Stimulated activated CD4-positive, alpha-beta T cell treated with anti-CD3 and anti-CD28 coated beads, Interleukin-12 subunit alpha, Interleukin-12 subunit beta, amount 100 ng/mL, for 4 hours (primary cell): ENCODE results near the gene CLDN15.

ENCODE experiments used
- DNase-seq: peaks from one replicate; pipeline ENCODE4 v3.0.0-alpha.2; 2020

Gene CLDN15

DNA sequence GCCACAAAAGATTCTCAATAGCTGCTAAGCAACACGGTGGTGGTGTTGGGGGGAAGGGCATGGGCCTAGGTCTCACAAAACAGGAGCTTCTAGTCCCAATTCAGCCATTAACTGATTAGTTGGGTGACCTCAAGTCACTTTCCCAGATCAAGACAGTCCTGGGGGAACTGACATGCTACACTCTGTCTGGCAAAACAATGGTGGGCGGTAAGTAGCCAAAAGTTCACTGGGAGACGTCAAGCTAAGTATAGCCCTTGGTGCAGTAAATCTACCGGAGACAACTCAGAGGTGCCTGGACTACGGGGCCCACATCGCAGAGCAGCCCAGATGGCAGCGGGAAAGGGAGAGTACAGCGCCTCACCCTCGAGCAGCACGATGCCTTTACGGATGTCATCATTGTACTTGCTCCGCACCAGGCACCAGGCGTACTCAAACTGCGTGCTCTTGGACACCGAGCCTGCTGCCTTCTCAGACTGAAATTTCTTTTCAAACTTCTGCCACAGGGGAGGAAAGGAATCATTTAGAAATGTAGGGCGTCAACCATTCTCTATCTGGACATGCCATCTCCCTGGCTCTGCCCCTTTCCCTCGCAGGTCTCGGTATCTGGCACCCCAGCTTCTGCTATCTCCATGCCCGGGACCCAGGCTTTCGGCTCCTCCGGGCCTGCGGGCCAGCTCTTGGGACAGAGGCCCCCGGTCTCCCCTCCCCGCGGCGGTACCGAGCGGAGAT is 6.2 kb upstream of the CLDN15 start:
- DNase-seq = no peak

DNA sequence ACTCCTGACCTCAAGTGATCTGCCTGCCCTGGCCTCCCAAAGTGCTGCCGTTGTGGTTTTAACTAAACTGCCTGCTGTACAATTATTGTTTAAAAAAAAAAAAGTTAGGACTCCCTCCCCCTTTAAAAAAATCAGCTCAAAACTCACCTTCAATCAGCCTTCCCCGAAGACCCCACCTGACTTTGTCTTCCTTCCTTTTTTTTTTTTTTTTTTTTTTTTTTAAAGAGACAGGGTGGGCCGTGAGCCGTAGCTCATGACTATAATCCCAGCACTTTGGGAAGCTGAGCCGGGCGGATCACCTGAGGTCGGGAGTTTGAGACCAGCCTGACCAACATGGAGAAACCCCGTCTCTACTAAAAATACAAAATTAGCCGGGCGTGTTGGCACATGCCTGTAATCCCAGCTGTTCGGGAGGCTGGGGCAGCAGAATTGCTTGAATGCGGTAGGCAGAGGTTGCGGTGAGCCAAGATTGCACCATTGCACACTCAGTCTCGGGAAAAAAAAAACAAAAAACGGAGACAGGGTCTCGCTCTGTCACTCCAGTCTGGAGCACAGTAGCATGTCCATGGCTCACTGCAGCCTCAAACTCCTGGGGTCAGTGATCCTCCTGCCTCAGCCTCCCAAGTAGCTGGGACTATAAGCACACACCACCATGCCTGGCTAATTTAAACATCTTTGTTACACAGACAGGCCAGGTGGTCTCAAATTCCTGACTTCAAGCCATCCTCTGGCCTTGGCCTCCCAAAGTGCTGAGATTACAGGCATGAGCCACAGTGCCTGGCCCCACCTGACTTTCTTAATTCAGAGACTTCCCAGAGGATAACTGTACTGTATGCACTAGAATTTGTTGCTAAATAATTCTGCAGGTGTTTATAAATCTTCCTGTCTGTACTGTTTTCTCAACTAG is 4.1 kb upstream of the CLDN15 start:
- no peak for DNase-seq

- no peak for DNase-seq
Measured at GRCh38 chr7:101241015-101241363, 3.4 kb upstream of the CLDN15 start.

DNA sequence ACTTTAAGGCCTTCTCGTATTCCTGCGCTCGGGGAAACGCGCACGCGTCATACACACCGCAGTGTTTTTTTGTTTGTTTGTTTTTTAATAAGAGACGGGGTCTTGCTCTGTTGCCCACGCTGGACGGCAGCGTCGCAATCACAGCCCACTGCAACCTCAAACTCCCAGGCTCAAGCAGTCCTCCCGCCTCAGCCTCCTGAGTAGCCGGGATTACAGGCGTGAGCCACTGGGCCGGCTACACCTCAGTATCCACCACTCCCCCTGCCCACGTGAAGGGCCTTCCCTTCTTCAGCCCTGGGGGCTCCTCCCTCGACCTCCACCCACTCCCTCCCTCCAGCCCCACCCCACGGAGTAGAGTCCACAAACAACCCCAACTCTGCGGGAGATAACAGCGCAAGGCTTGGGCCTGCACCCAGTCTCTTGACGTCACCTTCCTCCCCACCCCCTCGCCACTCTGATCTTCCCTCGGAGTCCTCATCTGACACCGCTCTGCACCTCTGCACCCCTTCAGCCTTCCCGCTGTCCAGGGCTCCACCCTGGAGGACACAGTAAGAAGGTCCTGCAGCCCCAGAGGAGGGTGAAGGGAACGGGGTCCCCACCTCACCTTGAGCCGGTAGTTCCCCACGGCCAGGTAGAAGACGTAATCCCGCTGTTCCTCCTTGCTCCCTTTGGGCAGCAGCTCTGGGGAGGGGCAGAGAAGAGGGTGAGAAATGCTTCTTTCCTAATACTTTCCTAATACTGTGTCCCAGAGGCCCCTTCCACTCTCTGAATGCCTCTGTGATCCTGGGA is 2.8 kb upstream of the CLDN15 start:
- no peak for DNase-seq

DNA sequence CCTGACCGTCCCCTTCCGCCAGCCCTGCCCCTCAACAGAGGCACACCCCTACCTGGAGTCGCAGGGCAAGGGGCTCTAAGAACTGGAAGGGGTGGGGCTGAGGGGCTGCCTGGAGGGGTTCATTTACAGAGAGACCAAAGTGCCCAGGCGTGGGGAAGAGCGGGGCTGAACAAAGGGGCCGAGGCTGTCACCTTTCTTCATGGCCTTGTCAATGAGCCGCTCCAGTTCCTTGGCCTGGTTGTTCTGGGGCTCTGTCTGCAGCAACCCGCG is 2.3 kb upstream of the CLDN15 start:
- no peak for DNase-seq

DNA sequence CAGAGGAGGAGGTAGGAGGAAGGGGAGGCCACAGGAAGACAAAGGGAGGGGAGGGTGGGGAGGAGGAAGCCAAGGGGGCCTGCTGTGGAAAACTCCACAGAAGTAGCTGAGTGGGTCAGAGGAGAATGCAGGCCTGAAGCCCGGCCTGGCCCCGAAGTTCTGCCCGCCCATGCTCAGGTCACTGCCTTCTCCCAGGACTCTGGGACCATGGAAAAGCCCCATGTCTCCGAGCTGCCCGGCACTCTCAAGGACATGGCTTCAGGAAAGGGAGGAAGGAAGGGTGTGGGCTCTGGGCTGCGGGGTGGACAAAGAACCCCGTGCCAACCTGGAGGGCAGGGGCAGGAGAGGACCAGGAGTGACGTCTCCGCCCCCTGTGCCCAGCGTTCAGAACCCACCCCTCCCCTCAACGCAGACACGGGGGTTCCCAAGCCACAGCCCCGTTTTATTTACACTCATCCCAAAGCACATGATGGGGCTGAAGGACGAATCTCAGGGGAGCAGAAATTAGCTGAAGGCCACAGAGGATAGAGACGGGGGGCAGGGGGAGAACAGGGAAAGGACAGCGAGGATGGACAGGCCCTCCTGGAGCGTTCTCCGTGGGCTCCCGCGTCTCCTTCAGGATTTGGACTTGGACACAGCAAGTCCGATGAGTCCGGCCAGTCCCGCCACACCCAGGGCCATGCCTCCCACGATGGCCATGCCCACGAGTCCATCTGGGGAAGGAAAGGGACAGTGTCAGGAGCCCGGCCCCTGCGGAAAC is 1.8 kb upstream of the CLDN15 start:
- no peak for DNase-seq

- no peak for DNase-seq
Measured at GRCh38 chr7:101238226-101239182, 902 bp upstream of the CLDN15 start.

DNA sequence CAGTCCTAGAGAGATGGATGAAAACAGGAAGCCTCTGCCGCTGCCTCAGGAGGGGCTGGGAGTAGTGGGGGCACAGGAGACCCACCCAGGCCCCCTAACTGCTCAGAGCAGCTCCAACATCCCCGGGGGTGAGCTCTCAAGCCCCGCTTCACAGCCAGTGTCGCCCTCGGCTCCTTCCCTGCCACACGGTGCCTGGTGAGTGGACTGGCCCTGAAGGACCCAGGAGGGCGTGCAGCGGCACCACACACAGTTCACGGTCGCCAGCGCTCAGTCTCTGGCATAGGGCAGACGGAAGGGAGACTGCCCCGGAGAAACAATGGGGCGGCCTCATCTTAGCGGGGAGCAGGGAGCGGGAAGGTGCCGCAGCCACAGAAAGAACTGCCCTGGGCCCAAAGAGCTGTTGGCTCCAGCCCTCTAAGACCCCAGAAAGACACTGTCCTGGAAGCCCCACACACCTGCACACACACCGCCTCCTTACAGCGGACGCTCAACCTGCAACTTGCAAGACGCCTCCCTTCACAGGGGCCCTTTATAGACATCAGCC is 1.2 kb downstream of the CLDN15 start:
- no peak for DNase-seq

- no peak for DNase-seq
Measured at GRCh38 chr7:101235522-101235921, 2.1 kb downstream of the CLDN15 start.

- DNase-seq = no peak
Measured at GRCh38 chr7:101235050-101235449, 2.6 kb downstream of the CLDN15 start.

GRCh38 chr7:101234636-101235035 is 3.0 kb downstream of the CLDN15 start:
- no peak for DNase-seq

- no peak for DNase-seq
Measured at GRCh38 chr7:101233907-101234547, 3.6 kb downstream of the CLDN15 start.

- DNase-seq = no peak
Measured at GRCh38 chr7:101232141-101232850, 5.3 kb downstream of the CLDN15 start.

DNA sequence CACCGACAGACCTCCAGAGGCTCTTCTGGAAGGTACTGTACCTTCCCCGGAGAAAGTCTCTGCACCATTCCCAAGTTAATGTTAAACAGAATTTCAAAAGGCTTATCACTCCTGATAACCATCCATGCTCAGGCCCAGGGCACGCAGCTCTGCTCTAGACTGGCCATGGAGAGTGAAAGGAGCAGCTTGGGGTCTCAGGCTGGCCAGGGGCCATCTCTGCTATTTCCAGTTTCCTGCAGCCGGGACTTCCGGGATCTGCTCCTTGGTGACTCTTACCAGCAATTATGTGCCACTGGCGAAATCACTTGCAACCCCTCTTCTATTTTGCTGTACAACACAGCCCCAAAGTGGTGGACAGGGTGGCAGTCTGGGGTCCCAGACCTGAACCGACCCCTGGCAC is 6.0 kb downstream of the CLDN15 start:
- DNase-seq = no peak

DNA sequence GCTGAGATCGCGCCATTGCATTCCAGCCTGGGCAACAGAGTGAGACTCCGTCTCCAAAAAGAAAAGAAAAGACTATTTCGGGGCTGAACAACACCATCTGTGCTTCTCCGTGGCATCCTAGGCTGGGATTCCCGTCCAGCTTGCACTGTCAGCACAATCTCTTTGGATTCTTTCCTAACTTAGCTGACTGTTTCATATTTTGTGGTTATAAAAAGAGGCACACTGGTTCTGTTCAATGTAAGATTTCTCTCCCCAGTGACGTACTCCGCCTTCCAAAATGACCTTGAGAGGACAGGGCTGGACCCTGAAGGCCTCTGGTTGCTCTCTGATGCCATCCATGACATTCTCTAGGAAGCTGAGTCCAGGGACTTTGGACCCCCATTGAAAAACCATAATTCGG is 10.9 kb downstream of the CLDN15 start:
- no peak for DNase-seq

DNA sequence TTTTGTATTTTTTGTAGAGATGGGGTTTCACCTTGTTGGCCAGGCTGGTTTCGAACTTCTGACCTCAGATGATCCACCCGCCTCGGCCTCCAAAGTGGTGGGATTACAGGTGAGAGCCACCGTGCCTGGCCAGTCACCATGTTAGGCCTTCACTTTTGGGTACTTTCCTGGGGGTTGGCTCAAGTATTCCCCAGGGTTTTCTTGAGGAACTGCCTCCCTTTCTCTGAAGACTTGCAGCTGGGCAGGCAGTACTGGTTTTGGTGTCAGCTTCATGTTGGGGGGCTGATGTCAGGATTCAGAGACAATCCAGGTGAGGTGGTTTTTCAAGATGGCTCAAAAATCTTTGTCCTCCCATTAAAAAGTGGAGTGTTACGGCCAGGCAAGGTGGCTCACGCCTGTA is 12.0 kb downstream of the CLDN15 start:
- no peak for DNase-seq

DNA sequence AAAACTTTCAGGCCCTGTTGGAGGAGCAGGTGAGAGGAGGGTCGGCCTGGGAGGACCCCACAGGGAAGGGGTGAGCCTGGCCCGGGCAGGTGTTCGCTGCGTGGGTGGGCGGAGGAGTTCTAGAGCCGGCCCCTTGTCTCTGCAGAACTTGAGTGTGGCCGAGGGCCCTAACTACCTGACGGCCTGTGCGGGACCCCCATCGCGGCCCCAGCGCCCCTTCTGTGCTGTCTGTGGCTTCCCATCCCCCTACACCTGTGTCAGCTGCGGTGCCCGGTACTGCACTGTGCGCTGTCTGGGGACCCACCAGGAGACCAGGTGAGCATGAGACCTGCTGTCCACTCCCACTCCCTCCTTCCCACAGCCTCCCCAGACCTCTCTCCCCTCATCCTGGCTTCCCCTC is 14.1 kb downstream of the CLDN15 start:
- no peak for DNase-seq

- DNase-seq = no peak
Measured at GRCh38 chr7:101222275-101222830, 15.2 kb downstream of the CLDN15 start.

GRCh38 chr7:101220295-101220694 is 17.3 kb downstream of the CLDN15 start:
- no peak for DNase-seq
